ENCODE data around the gene CBLN3. TPM values are rescaled to one million over a fixed set of nuclear protein-coding genes. Genes with fewer than 3 reads are reported as not detected.

The CBLN3 gene
- total RNA-seq, 2 experiments from 2014 or later: 11.6 to 12.2 TPM

- intact Hi-C loops (cut with DNase I, micrococcal nuclease): no loop called here
- H3K27me3 Mint-ChIP-seq: no peaks in the 10 kb centered on the region
- CTCF ChIA-PET: interaction anchor here (1.1 to 5.3 kb wide), 9 partner anchors 9 to 115 kb away, joined by 4 to 35 read pairs (median 7); partner anchors contain the start of genes ADCY4 and CIDEB
- POLR2A ChIA-PET: no interaction called here
- no peak overlapping the region for H3K4me3 Mint-ChIP-seq
- peaks cover 18% of the 10 kb centered on the region for H3K4me1 Mint-ChIP-seq
- no peaks in the 10 kb centered on the region for H3K9me3 Mint-ChIP-seq (ENCODE audit: low read depth)
- no peak for DNase-seq
- no peaks in the 10 kb centered on the region for H3K36me3 Mint-ChIP-seq (ENCODE audit: low read depth)
- ATAC-seq: no peak
- no peak overlapping the region for H3K27ac Mint-ChIP-seq
Observed at GRCh38 chr14:24422694-24423601, 6.5 kb downstream of the CBLN3 start.

GRCh38 chr14:24422261-24422660 lies 7.2 kb downstream of the CBLN3 start:
- intact Hi-C loops (cut with DNase I, micrococcal nuclease): no loop called here
- H3K4me3 Mint-ChIP-seq: no peak overlapping the region
- H3K27ac Mint-ChIP-seq: no peak overlapping the region
- H3K27me3 Mint-ChIP-seq: no peaks in the 10 kb centered on the region
- no peaks in the 10 kb centered on the region for H3K36me3 Mint-ChIP-seq (ENCODE audit: low read depth)
- POLR2A ChIA-PET: no interaction called here
- no peak for ATAC-seq
- CTCF ChIA-PET: interaction anchor here (1.4 to 4.2 kb wide), 2 partner anchors 56 to 87 kb away, joined by 5 to 35 read pairs; partner anchors contain the start of gene ADCY4
- DNase-seq: no peak
- H3K4me1 Mint-ChIP-seq: peaks cover 15% of the 10 kb centered on the region
- no peaks in the 10 kb centered on the region for H3K9me3 Mint-ChIP-seq (ENCODE audit: low read depth)

GRCh38 chr14:24418492-24418873 lies 11.0 kb downstream of the CBLN3 start:
- ChIA-PET POLR2A (no interaction called here), CTCF (interaction anchor here (1.2 to 2.0 kb wide), 3 partner anchors 12 to 85 kb away, joined by 4 to 13 read pairs (median 13); no protein-coding TSS in a partner anchor)
- H3K4me1 Mint-ChIP-seq: no peaks in the 10 kb centered on the region
- no peak overlapping the region for H3K27ac Mint-ChIP-seq
- ATAC-seq (no peak), DNase-seq (no peak)
- H3K4me3 Mint-ChIP-seq: no peak overlapping the region
- H3K36me3 Mint-ChIP-seq (ENCODE audit: low read depth): no peaks in the 10 kb centered on the region
- intact Hi-C loops (cut with DNase I, micrococcal nuclease): no loop called here
- no peaks in the 10 kb centered on the region for H3K27me3 Mint-ChIP-seq
- H3K9me3 Mint-ChIP-seq (ENCODE audit: low read depth): no peaks in the 10 kb centered on the region

DNA sequence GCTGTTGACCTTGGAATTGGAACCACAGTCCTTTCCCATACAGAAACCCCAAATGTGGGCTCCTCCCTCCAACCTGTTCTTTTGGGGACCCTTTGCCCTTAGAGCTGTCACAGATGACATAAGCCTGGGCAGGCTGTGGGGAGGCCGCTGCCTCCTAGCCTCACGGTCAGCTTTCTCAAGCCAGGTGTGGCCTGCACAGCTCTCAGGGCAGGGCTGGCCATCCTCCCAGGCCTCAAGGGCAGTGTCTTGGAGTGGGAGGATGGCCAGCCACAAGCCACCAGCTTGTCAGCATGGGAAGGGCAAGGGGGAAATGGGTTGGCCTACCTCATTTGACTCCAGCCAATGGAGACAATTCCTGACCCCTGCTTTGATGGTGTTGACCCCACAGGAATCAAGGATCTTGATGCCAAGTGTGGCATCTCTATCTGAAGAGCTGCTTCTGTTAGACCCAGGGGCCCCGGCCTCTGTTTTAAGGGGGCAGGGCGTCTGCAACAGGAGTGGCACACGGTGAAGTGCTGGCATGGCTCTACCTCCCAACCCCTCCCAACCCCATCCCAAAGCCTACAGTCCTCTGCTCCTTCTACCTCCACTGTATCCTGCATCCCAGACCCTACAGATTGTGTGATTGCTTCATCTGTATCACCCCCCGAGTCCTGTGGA lies 11.5 kb downstream of the CBLN3 start:
- ATAC-seq (no peak), DNase-seq (no peak)
- intact Hi-C loops (cut with DNase I, micrococcal nuclease): no loop called here
- Mint-ChIP-seq H3K4me3 (no peak overlapping the region), H3K9me3 (ENCODE audit: low read depth) (no peaks in the 10 kb centered on the region), H3K36me3 (ENCODE audit: low read depth) (no peaks in the 10 kb centered on the region), H3K27ac (no peak overlapping the region), H3K27me3 (no peaks in the 10 kb centered on the region), H3K4me1 (no peaks in the 10 kb centered on the region)
- POLR2A ChIA-PET: no interaction called here
- CTCF ChIA-PET: no interaction called here

DNA sequence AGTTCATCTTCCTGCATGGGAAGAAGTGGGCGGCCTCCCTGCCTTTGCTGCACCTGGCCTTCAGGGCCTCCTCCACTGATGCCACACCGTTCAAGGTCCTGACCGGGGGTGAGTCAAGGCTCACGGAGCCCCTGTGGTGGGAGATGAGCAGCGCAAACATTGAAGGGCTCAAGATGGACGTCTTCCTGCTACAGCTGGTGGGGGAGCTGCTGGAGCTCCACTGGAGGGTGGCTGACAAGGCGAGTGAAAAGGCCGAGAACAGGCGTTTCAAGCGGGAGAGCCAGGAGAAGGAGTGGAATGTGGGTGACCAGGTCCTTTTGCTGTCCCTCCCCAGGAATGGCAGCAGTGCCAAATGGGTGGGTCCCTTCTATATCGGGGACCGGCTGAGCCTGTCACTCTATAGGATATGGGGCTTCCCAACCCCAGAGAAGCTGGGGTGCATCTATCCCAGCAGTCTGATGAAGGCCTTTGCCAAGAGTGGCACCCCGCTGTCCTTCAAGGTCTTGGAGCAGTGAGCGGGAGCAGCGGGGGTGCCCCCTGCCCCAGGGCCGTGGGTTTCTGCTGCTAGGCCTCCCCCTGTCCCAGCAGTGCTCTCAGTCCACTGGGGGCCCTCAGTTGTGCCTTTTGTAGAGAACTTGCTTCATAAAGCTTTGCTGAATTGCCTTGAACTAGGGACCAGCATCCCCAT lies 12.4 kb downstream of the CBLN3 start:
- H3K4me3 Mint-ChIP-seq: no peak overlapping the region
- ChIA-PET CTCF (interaction anchor here (0.9 to 1.0 kb wide), 2 partner anchors 8 to 109 kb away, joined by 3 to 4 read pairs; partner anchors contain the start of gene CIDEB), POLR2A (no interaction called here)
- no peaks in the 10 kb centered on the region for H3K4me1 Mint-ChIP-seq
- H3K27me3 Mint-ChIP-seq: no peaks in the 10 kb centered on the region
- ATAC-seq: no peak
- H3K9me3 Mint-ChIP-seq (ENCODE audit: low read depth): no peaks in the 10 kb centered on the region
- DNase-seq: no peak
- H3K27ac Mint-ChIP-seq: no peak overlapping the region
- intact Hi-C loops (cut with DNase I, micrococcal nuclease): no loop called here
- no peaks in the 10 kb centered on the region for H3K36me3 Mint-ChIP-seq (ENCODE audit: low read depth)

GRCh38 chr14:24416254-24416931 lies 13.1 kb downstream of the CBLN3 start:
- Mint-ChIP-seq H3K36me3 (ENCODE audit: low read depth) (no peaks in the 10 kb centered on the region), H3K27ac (no peak overlapping the region), H3K9me3 (ENCODE audit: low read depth) (no peaks in the 10 kb centered on the region), H3K4me3 (no peak overlapping the region), H3K4me1 (no peaks in the 10 kb centered on the region), H3K27me3 (no peaks in the 10 kb centered on the region)
- DNase-seq (no peak), ATAC-seq (no peak)
- POLR2A ChIA-PET: no interaction called here
- intact Hi-C loops (cut with DNase I, micrococcal nuclease): no loop called here
- CTCF ChIA-PET: interaction anchor here (0.9 to 1.0 kb wide), 2 partner anchors 9 to 108 kb away, joined by 3 to 4 read pairs; partner anchors contain the start of gene CIDEB

DNA sequence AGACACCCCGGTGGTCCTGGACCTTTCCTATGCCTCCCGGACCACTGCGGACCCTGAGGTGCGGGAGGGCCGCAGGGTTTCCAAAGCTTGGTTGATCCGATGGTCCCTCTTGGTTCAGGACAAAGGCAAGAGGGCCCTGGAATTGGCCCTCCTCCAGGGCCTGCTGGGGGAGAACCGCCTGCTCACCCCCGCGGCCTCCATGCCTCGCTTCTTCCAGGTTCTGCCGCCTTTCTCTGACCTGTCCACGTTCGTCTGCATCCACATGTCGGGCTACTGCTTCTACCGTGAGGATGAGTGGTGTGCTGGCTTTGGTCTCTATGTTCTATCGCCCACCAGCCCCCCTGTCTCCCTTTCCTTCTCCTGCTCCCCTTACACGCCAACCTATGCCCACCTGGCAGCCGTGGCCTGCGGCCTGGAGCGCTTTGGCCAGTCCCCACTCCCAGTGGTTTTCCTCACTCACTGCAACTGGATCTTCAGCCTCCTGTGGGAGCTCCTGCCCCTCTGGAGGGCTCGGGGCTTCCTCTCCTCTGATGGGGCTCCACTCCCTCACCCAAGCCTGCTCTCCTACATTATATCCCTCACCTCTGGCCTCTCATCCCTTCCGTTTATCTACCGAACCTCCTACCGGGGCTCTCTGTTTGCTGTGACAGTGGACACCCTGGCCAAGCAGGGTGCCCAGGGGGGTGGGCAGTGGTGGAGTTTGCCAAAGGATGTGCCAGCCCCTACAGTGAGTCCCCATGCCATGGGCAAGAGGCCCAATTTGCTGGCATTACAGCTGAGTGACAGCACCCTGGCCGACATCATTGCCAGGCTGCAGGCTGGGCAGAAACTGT lies 13.8 kb downstream of the CBLN3 start:
- H3K9me3 Mint-ChIP-seq (ENCODE audit: low read depth): no peaks in the 10 kb centered on the region
- DNase-seq (no peak), ATAC-seq (no peak)
- no peaks in the 10 kb centered on the region for H3K4me1 Mint-ChIP-seq
- H3K27me3 Mint-ChIP-seq: no peaks in the 10 kb centered on the region
- ChIA-PET CTCF (no interaction called here), POLR2A (no interaction called here)
- H3K36me3 Mint-ChIP-seq (ENCODE audit: low read depth): no peaks in the 10 kb centered on the region
- H3K4me3 Mint-ChIP-seq: no peak overlapping the region
- H3K27ac Mint-ChIP-seq: no peak overlapping the region
- intact Hi-C loops (cut with DNase I, micrococcal nuclease): no loop called here

DNA sequence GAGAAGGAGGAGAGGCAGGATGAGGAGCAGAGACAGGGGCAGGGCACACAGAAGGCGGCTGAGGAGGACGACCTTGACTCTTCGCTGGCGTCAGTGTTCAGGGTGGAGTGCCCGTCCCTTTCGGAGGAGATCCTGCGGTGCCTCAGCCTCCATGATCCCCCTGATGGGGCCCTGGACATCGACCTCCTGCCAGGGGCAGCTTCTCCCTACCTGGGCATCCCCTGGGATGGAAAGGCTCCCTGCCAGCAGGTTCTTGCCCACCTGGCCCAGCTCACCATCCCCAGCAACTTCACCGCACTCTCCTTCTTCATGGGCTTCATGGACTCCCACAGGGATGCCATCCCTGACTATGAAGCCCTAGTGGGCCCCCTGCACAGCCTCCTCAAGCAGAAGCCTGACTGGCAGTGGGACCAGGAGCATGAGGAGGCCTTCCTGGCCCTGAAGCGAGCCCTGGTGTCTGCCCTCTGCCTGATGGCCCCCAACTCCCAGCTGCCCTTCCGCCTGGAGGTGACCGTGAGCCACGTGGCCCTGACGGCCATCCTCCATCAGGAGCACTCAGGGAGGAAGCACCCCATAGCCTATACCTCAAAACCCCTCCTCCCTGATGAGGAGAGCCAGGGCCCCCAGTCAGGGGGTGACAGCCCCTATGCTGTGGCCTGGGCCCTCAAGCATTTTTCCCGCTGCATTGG lies 14.6 kb downstream of the CBLN3 start:
- CTCF ChIA-PET: interaction anchor here (0.7 to 1.2 kb wide), 2 partner anchors 9 kb away, joined by 6 to 7 read pairs; no protein-coding TSS in a partner anchor
- H3K27me3 Mint-ChIP-seq: no peaks in the 10 kb centered on the region
- H3K4me1 Mint-ChIP-seq: no peaks in the 10 kb centered on the region
- no peaks in the 10 kb centered on the region for H3K9me3 Mint-ChIP-seq (ENCODE audit: low read depth)
- no peak overlapping the region for H3K27ac Mint-ChIP-seq
- no peak overlapping the region for H3K4me3 Mint-ChIP-seq
- DNase-seq (no peak), ATAC-seq (no peak)
- no peaks in the 10 kb centered on the region for H3K36me3 Mint-ChIP-seq (ENCODE audit: low read depth)
- intact Hi-C loops (cut with DNase I, micrococcal nuclease): no loop called here
- POLR2A ChIA-PET: no interaction called here

GRCh38 chr14:24414077-24414476 lies 15.4 kb downstream of the CBLN3 start:
- POLR2A ChIA-PET: interaction anchor here (0.6 to 0.7 kb wide), 2 partner anchors 18 to 232 kb away, joined by 3 read pairs; no protein-coding TSS in a partner anchor
- no peak for ATAC-seq
- no peaks in the 10 kb centered on the region for H3K9me3 Mint-ChIP-seq (ENCODE audit: low read depth)
- no peak overlapping the region for H3K4me3 Mint-ChIP-seq
- CTCF ChIA-PET: interaction anchor here (0.7 to 5.2 kb wide), 7 partner anchors 8 to 83 kb away, joined by 3 to 20 read pairs (median 5); no protein-coding TSS in a partner anchor
- H3K4me1 Mint-ChIP-seq: no peaks in the 10 kb centered on the region
- H3K27ac Mint-ChIP-seq: no peak overlapping the region
- no peaks in the 10 kb centered on the region for H3K36me3 Mint-ChIP-seq (ENCODE audit: low read depth)
- DNase-seq: no peak
- intact Hi-C loops (cut with DNase I, micrococcal nuclease): no loop called here
- no peaks in the 10 kb centered on the region for H3K27me3 Mint-ChIP-seq

All from activated CD4-positive, alpha-beta T cell treated with anti-CD3 and anti-CD28 coated beads for 36 hours (primary cell).